A673 (cell line): ENCODE data around the gene MXRA8. TPM values are rescaled to one million over a fixed set of nuclear protein-coding genes. Genes with fewer than 3 reads are reported as not detected.

Experiments used
- BruUV-seq: library from RNA; stranded (reverse); fragments of 400-500 nt; replicated peaks from 2 replicates; lab custom pipeline; 2021; lab: Mats Ljungman, UMichigan
- CTCF ChIA-PET: fragments of 300-600 bp; sonication (Branson Sonifier 250); formaldehyde crosslinking; loops from one replicate; lab custom pipeline; 2022; ENCODE audit warnings: antibody characterized with exemption; lab: Charles Lee
- POLR2A ChIA-PET: fragments of 300-600 bp; sonication (Branson Sonifier 250); formaldehyde crosslinking; loops from one replicate; lab custom pipeline; 2022; ENCODE audit warnings: antibody characterized with exemption; ENCODE audit not compliant: low non-redundant PET; lab: Charles Lee
- DNase-seq: peaks from one replicate; pipeline ENCODE4 v3.0.0-alpha.2; 2015; ENCODE audit warnings: low spot score
- H3K27ac ChIP-seq: fragments of 200-600 bp; sonication (generic); 2 replicates; pipeline ENCODE4 v1.5.1; 2016; ENCODE audit warnings: mixed run types, low read depth, mild to moderate bottlenecking, mixed read lengths, antibody characterized with exemption, low read length; ENCODE audit not compliant: poor library complexity, severe bottlenecking
- H3K27me3 ChIP-seq: fragments of 200-600 bp; sonication (generic); replicated peaks from 2 replicates; pipeline ENCODE4 v1.6.1; 2017; ENCODE audit warnings: mixed run types, low read depth, mild to moderate bottlenecking, mixed read lengths, antibody characterized with exemption, low read length; ENCODE audit not compliant: insufficient read depth, poor library complexity
- H3K36me3 ChIP-seq: fragments of 200-600 bp; sonication (generic); 2 replicates; pipeline ENCODE4 v1.6.1; 2016; ENCODE audit warnings: mixed run types, mild to moderate bottlenecking, mixed read lengths, antibody characterized with exemption, low read length; ENCODE audit not compliant: insufficient read depth, poor library complexity, severe bottlenecking
- H3K4me1 ChIP-seq: fragments of 200-600 bp; sonication (generic); 2 replicates; pipeline ENCODE4 v1.6.1; 2017; ENCODE audit warnings: mixed run types, mild to moderate bottlenecking, mixed read lengths, antibody characterized with exemption, low read length; ENCODE audit not compliant: insufficient read depth, poor library complexity, severe bottlenecking
- H3K4me3 ChIP-seq: fragments of 200-600 bp; sonication (generic); 2 replicates; pipeline ENCODE4 v1.5.1; 2016; ENCODE audit warnings: low read depth, mixed run types, mild to moderate bottlenecking, mixed read lengths, low read length; ENCODE audit not compliant: poor library complexity, severe bottlenecking
- H3K9me3 ChIP-seq: fragments of 200-600 bp; sonication (generic); 2 replicates; pipeline ENCODE4 v1.6.1; 2016; ENCODE audit warnings: mixed run types, low read depth, mild to moderate bottlenecking, mixed read lengths, antibody characterized with exemption, low read length; ENCODE audit not compliant: poor library complexity, severe bottlenecking
- CTCF ChIP-seq: fragments of 300-800, 200-600 bp; sonication (generic); conservative IDR thresholded peaks from 2 replicates; pipeline ENCODE4 v1.5.1; 2017; ENCODE audit warnings: low read depth, mild to moderate bottlenecking, antibody characterized with exemption, low read length, moderate library complexity, mixed read lengths
- EZH2 ChIP-seq: fragments of 200-600 bp; sonication (generic); IDR thresholded peaks from 2 replicates; pipeline ENCODE4 v1.6.1; 2017; ENCODE audit warnings: borderline replicate concordance, low read depth, mild to moderate bottlenecking, mixed read lengths, antibody characterized with exemption, low read length; ENCODE audit not compliant: poor library complexity, severe bottlenecking
- intact Hi-C: fragments of 100-400 bp; cut with micrococcal nuclease; formaldehyde crosslinking; loops from one replicate; pipeline ENCODE4 v1.10.0; 2022; ENCODE audit not compliant: unreplicated experiment
- total RNA-seq: library from RNA; stranded (reverse); gene quantifications from 2 replicates; pipeline ENCODE4 v1.2.3, GENCODE V29; 2021

The MXRA8 gene
- total RNA-seq, 1 experiment from 2014 or later: 0.73 TPM

GRCh38 chr1:1399872-1400575, 41.7 kb upstream of the MXRA8 start:
- BruUV-seq: TSS peak; percentile 60
- ChIA-PET CTCF (interaction anchor here (0.6 to 1.0 kb wide), 2 partner anchors 25 to 30 kb away, joined by 3 to 4 read pairs; partner anchors contain the start of gene AURKAIP1), POLR2A (interaction anchor here (0.6 kb wide), 1 partner anchor 11 kb away, joined by 6 read pairs; no protein-coding TSS in a partner anchor)
- H3K27me3 ChIP-seq: no peaks in the 10 kb centered on the region
- H3K4me3 ChIP-seq: peak overlapping the region; percentile 97
- intact Hi-C loops: no loop called here
- H3K36me3 ChIP-seq: peaks cover 63% of the 10 kb centered on the region
- TF ChIP-seq EZH2 (no peak), CTCF (no peak)
- DNase-seq: no peak
- H3K9me3 ChIP-seq: no peaks in the 10 kb centered on the region
- H3K27ac ChIP-seq: peak overlapping the region; percentile 97
- peaks cover 11% of the 10 kb centered on the region for H3K4me1 ChIP-seq

GRCh38 chr1:1399187-1399871, 41.0 kb upstream of the MXRA8 start, which contains the start of gene CCNL2:
TSS of gene CCNL2 (minus strand) at chr1:1399335. CDS start at chr1:1399306, 29 bp downstream.
- Histone ChIP-seq H3K4me3 (peak within 1 kb of the TSS; percentile 97), H3K27me3 (no peaks in the 10 kb centered on the region), H3K36me3 (peaks cover 63% of the 10 kb centered on the region), H3K27ac (peak within 1 kb of the TSS; percentile 97), H3K4me1 (peaks cover 11% of the 10 kb centered on the region), H3K9me3 (no peaks in the 10 kb centered on the region)
- DNase-seq: peak; percentile 99
- ChIA-PET POLR2A (no interaction called here), CTCF (interaction anchor here (0.7 to 1.0 kb wide), 2 partner anchors 11 to 24 kb away, joined by 3 to 4 read pairs; partner anchors contain the start of gene AURKAIP1)
- no peak for TF ChIP-seq EZH2
- peak; percentile 62 for TF ChIP-seq CTCF
- intact Hi-C loops: no loop called here
- no TSS peak for BruUV-seq

- no peaks in the 10 kb centered on the region for H3K9me3 ChIP-seq
- H3K4me3 ChIP-seq: peak overlapping the region; percentile 97
- intact Hi-C loops: no loop called here
- BruUV-seq: no TSS peak
- H3K27ac ChIP-seq: peak overlapping the region; percentile 97
- DNase-seq: no peak
- ChIA-PET CTCF (interaction anchor here (0.7 kb wide), 1 partner anchor 10 kb away, joined by 3 read pairs; no protein-coding TSS in a partner anchor), POLR2A (no interaction called here)
- H3K4me1 ChIP-seq: peaks cover 11% of the 10 kb centered on the region
- H3K36me3 ChIP-seq: peaks cover 65% of the 10 kb centered on the region
- H3K27me3 ChIP-seq: no peaks in the 10 kb centered on the region
- TF ChIP-seq EZH2 (no peak), CTCF (no peak)
Observed at GRCh38 chr1:1398677-1399186, 40.4 kb upstream of the MXRA8 start.
